Activated CD4-positive, CD25-positive, alpha-beta regulatory T cell treated with anti-CD3 and anti-CD28 coated beads, Interleukin-2, amount 50 U/mL, for 16 hours (primary cell): ENCODE measurements around the gene INTS2.
"Not testable (repeated sequence)": the region's sequence is repeated elsewhere in the genome, so short reads cannot be mapped to it uniquely, and the experiment has no call there.

Experiments used
- DNase-seq: peaks from one replicate; pipeline ENCODE4 v3.0.0-alpha.2; 2020; ENCODE audit warnings: low read depth, low spot score

Gene INTS2, protein sequence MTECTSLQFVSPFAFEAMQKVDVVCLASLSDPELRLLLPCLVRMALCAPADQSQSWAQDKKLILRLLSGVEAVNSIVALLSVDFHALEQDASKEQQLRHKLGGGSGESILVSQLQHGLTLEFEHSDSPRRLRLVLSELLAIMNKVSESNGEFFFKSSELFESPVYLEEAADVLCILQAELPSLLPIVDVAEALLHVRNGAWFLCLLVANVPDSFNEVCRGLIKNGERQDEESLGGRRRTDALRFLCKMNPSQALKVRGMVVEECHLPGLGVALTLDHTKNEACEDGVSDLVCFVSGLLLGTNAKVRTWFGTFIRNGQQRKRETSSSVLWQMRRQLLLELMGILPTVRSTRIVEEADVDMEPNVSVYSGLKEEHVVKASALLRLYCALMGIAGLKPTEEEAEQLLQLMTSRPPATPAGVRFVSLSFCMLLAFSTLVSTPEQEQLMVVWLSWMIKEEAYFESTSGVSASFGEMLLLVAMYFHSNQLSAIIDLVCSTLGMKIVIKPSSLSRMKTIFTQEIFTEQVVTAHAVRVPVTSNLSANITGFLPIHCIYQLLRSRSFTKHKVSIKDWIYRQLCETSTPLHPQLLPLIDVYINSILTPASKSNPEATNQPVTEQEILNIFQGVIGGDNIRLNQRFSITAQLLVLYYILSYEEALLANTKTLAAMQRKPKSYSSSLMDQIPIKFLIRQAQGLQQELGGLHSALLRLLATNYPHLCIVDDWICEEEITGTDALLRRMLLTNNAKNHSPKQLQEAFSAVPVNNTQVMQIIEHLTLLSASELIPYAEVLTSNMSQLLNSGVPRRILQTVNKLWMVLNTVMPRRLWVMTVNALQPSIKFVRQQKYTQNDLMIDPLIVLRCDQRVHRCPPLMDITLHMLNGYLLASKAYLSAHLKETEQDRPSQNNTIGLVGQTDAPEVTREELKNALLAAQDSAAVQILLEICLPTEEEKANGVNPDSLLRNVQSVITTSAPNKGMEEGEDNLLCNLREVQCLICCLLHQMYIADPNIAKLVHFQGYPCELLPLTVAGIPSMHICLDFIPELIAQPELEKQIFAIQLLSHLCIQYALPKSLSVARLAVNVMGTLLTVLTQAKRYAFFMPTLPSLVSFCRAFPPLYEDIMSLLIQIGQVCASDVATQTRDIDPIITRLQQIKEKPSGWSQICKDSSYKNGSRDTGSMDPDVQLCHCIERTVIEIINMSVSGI

DNA sequence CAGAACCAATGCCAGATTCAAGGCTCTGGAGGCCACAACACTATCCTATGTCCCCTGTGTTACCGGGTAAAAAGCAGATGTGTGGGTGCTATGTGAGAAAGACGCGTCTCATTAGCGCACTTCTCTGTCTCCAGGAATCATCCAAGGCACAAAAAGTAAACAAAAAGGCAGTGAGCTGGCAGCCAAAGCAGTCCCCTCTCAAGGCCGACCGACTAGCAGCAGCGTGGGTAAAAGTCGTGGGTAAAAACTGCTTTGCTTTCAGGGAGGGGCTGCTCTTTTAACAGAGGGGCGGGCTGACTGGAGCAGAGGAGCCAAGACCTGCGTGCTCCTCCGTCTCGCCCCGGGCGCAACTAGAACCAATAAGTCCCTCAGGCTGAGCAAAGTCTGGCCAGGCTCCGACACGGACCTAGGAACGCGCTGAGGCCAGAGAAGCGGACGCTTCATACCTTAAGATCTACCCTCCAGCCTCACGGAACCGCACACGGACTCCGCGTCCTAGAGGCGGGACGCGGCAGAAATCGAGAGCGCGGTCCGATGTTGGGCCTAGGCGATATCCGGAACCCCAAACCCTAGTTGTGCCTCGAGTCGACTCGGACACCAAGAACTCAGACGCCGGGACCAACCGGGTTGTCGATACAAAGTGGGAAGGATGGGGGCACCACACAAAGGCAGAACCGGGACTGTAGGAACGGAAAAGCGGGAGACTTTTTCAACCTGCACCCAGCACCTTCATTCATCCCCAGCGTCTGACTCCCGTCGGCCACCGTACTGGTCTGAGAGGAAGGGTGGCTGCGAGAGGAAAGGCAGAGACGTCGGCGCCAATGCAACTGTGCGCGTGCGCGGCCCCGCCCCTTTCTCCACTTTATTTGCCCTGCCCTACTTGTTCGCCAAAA, at the start of gene INTS2:
Gene INTS2 (minus strand): TSS at position 775 of the 893 bp plus-strand sequence. CDS start 1,338 bp downstream, outside the sequence.
- DNase-seq, result peak; percentile 90

DNA sequence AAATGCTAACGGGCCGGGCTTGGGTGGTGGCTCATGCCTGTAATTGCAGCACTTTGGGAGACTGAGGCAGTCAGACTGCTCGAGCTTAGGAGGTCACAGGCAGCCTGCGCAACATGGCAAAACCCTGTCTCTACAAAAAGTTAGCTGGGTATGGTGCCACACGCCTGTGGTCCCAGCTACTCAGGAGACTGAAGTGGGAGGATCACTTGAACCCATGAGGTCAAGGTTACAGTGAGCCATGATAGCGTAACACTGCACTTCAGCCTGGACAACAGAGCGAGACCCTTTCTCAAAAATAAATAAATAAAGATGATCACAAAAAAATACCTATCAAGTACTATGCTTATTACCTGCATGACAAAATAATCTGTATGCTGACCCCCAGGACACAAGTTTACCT, 46.3 kb upstream of the INTS2 start:
- DNase-seq, result no peak

DNA sequence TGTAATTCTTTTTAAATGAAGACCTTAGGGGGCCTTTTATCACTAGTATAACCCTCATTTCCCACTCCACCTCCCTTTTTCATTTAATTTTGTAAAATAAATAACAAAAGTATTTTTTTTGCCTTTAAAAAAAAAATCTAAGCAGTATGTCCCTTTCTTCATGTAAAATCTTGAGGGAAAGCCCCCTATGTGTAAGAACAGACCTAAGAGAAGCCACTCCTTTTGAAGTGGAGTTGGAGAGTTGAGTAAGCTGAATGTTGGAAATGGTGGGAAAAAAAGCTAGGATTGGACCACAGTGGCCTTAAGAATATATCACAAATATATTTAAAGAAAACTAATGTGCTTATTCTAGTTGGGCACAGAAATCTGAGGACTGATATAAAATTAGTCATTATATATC, 44.5 kb upstream of the INTS2 start:
- DNase-seq, result no peak

DNA sequence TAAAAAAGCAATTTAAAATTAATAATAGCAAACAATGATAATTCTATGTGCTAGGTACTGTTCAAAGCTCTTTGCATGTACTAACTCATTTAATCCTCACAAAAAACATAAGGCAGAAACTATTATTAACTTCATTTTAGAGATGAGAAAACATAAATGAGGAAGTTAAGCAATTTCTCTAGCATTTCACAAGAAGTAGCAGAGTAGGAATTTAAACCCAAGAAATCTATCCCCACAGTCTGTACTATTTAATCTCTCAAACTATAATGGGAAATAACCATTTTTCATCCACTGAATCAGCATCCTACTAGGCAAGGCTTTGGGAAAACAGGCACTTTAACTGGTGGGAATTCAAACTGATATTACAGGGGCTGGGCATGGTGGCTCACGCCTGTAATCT, 42.2 kb upstream of the INTS2 start:
- no peak for DNase-seq

DNA sequence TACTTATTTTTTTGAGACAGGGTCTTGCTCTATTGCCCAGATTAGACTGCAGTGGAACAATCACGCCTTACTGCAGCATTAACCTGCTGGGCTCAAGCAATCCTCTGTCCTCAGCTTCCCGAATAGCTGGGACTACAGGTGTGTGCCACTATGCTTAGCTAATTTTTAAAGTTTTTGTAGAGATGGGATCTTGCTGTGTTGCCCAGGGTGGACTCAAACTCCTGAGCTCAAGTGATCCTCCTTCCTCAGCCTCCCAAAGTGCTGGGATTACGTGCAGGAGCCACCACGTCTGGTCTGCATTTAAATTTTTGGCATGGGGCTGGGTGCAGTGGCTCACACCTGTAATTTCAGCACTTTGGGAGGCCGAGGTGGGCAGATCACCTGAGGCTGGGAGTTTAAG, 41.0 kb upstream of the INTS2 start:
- no peak for DNase-seq

DNA sequence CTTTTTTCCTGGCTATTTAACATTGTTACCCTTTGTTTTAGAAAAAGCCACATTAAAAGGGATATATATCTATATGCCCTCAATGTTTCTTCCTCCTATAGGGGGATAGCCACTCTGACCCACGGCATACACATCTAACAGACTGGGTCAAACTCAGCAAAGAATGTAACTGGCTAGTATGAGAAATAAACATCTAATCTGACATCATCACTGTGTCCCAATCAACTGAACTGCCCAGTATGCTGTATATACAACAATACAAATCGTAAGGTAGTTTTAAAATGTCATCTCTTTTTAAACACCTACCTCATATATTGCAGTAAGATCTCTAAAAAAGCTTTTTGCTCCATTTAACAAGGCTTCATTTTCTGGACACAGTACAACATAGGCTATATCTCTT, 39.9 kb upstream of the INTS2 start:
- DNase-seq, result no peak

DNA sequence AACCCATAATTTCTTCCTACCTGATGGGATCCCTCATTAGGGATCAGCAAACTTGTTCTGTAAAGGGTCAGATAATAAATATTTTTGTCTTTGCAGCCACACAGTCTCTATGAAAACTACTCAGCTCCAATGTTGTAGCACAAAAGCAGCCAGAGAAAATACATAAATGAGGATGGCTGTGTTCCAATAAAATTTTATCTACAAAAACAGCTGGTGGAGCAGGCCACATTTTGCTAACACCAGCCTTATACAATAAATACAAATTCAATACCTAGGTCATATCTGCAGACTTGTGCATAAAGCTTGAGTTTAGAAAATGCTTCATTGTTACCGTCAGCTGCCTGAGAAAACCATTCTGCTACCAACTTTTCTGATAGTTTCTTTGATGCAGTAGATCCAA, 38.4 kb upstream of the INTS2 start:
- DNase-seq, result no peak

DNA sequence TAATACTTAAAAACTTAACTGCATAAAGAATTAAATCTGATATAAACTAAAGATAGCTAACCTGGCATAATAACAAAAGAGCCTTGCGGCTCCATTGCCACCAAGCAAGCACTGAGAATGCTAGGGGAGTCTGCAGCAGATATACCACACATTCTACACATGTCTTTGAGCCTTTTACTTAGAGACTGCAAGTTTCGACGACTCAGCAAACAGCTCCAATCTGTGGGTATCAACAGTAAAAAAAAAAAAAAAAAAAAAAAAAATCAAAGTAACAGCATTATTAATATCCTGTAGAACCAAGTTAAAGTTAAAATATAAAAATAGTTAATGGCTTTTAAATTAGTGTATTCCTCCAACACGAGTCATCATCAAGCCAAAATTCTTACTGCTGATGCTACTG, 27.8 kb upstream of the INTS2 start:
- DNase-seq, result no peak

DNA sequence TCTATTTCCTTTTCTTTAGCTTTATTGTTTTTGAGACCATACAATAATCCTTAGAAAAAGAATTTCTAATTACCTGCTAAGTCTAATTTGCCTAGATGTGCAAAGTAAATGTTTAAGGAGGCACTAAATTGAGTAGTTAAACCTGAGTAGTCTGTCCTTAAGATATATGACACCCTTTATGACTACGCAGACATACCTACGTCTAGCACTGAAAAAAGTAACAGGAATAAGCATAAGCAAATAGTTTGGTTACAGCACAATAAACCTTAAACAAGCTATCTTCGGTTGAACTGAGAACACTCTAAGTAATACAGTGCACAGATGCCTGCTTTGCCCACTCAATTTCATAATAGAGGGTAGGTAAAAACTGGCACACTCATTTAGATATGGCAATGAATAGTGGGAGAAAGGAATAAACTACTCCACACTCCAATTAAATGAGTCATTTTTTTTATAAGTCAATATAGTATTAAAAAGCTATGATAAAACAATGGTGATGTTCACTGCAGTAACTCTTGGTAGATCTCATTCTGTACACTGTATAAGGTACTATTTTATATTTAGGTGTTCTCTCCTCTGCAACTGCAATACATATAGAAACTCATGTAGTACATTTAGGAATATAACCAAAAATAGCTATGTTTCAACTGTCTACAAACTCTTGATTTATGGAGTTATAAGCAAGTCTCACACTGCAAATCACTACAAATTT, 19.7 kb upstream of the INTS2 start:
- no peak for DNase-seq

DNA sequence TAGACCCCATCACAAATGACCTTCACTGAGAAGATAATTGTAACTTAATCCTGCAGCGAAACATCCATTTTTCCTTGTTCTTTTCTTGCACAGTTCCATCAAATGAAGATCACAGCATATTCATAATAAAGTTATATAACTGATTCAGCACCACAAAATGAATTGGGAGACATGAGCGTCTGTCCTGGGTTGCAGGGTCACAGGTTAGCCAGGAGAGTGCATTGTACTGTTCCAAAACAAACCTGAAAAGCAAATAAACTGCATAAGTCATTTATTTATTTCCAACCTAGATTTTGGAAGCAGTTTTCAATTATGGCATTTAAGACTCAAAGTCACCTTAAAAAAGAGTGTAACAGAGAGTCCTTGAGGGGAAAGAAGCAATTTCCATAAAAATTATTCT, 18.6 kb upstream of the INTS2 start:
- DNase-seq, result no peak

DNA sequence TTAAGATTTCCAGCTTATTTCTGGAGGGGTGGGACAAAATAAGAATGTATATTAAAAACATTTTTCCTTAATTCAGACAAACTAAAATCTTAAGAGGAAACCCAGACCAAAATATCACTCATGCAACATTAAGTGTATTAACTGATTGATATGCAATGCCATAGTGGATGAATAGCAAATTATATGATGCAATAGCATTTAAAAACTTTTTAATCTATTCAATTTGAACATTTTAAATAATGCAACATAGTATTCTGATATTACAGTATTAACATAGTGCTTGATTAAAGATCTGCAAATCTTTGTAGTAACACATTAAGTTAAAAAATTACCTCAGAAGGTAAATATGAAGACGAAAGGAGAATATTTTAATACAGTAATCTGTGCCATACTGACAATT, 15.3 kb upstream of the INTS2 start:
- no peak for DNase-seq

DNA sequence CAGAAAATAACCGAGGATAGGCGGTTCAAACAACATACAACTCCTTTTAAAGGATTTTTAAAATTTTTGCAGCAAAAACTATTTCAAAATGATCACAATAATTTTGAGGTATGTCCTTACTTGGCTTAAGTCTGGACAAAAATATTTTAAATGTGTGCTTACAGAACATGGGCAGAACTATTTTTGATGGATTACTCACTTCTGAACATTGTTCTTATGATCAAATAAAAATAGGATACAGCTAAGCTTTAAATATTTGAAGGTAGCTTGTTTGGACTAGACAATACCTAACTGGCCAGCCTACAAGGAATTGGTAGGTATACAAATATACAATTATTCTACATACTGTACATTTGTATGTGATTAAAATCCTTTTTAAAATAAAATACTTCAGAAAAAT, 14.3 kb upstream of the INTS2 start:
- DNase-seq, result no peak

DNA sequence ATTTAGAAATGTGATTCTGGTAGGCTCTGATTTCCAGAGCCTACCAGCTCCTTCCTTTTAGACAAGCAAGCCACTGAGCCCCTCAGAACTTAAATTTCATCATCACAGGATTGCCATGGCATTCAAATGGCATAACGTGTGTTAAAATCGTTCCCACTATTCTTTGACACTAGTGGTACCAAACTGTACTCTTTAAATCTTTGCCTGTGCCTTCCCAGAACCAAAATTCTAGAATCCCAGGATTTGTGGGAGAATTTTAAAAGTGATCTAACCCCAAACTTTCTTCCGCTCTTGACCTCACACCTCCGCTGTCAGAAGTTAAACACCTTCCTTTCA, 287 bp upstream of the INTS2 start:
- no peak for DNase-seq

DNA sequence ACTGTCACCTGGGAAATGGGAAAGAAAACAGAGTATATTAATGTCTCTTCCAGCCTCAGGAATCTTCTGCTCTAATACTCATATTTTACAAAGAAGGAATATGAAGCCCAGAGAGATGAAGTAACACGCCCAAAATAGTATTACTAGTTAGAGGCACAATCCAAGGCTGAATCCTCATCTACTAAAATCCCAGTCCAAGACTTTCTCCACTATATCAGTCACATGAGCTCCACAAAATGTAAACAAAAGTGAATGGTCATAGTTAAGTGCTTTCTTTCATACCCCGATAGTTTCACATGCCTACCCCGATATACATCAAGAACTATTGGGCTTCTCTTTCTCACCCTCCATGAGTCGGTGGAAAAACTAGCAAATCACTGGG, 965 bp downstream of the INTS2 start:
- DNase-seq, result no peak

DNA sequence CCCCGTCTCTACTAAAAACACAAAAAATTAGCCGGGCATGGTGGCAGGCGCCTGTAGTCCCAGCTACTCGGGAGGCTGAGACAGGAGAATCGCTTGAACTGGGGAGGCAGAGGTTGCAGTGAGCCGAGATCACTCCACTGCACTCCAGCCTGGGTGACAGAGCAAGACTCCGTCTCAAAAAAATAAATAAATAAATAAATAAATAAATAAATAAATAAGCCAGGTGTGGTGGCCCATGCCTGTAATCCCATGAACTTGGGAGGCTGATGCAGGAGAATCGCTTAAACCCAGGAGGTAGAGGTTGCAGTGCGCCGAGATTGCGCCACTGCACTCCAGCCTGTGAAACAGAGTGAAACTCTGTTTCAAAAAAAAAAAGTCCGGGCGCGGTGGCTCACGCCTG, 12.6 kb downstream of the INTS2 start:
- not testable (repeated sequence) for DNase-seq

DNA sequence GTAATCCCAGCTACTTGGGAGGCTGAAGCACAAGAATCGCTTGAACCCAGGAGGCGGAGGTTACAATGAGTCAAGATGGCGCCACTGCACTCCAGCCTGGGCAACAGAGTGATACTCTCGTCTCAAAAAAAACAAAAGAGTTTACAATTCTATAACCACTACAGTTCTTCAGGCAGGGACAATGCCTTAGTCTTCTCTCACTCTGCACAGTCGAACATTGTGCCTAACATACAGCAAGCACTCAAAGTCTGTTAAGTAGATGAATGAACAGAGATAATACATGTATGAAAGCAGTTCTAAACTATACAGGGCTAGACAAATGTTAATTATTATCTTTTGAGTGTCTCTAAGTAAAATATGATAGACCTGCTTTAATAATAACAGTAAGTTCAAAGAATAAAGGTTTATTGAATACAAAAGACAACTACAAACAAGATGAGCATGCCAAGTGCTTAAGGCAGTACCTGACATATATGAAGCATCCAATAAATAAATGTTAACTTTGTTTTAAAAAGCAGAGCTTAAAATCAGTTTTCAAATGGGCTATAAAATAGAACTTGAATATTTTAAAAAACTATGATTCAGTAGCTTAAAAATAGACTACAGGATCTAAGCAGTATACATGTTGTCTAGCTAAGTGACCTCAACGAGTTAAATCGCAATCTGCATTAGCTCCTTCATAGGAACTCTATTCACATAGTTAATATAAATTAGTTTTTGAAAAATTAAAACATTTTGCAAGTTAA, 19.3 kb downstream of the INTS2 start:
- DNase-seq, result no peak

DNA sequence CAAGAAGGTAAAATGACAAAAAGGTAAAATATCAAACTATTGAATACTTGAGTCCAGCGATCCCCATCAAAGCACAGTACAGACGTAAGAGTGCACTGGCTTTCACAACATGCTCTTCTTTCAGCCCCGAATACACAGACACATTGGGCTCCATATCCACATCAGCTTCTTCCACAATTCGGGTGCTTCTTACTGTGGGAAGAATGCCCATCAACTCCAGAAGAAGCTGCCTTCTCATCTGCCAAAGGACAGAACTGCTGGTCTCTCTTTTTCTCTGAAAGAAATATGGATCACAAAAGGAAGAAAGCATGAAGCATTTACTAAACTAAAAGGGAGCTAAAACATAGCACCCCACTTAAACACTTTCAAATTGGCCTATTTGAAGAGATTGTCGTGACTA, 20.4 kb downstream of the INTS2 start:
- no peak for DNase-seq

DNA sequence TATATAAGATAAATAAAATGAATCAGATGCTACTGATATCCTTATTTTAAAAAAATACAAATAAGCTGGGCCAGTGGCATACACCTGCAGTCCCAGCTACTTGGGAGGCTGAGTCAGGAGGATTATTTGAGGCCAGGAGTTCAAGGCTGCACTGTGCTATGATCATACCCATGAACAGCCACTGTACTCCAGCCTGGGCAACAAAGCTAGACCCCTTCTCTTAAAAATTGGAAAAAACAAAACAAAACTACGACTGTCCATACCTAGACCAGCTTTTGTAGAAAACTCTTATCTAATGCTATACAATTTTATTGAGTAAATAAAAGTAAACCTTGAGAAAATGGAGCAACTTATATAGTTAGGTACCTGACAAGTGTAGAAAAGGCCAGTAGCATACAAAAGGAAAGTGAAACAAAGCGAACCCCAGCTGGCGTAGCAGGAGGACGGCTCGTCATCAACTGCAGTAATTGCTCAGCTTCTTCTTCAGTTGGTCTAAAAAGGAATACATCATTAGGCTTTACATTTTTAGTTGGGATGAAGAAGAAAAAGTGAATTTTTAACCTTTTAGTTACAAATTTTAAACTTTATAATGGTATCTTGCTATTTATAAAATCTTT, 23.6 kb downstream of the INTS2 start:
- DNase-seq, result no peak

DNA sequence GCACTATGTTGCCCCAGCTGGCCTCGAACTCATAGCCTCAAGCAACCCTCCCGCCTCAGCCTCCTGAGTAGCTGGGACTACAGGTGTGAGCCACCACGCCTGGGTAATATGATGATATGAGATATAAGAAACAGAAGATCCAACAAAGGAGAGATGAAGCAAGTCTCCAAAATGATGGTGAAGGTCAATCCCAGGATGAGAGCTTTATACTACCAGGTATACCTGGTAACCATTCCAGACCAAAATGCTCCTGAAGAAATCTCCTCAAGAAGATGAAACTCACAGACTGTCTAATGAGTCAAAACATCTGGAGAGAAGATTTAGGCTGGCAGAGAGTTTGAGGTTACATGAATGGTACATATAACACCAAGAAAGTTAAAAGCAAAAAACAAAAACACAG, 24.5 kb downstream of the INTS2 start:
- DNase-seq, result no peak
